Sigmoid colon (tissue), 4 donors: Measurements from ENCODE around the gene SPI1.

Experiments used
- CTCF ChIP-seq, 4 experiments: fragments of 450-650 bp in 3 of 4; fragments of 200-600 bp in 1 of 4; IDR thresholded peaks; one replicate each; pipeline ENCODE4 v1.5.1; 2016 to 2019; ENCODE audit warnings: antibody characterized with exemption in 4 of 4, mild to moderate bottlenecking in 3 of 4, moderate library complexity in 2 of 4
- EP300 ChIP-seq, 4 donors: sonication (generic); formaldehyde crosslinking; IDR thresholded peaks; one replicate each; pipeline ENCODE4 v1.6.1; 2017; ENCODE audit warnings: antibody characterized with exemption in 4 of 4

- TF ChIP-seq CTCF (IDR thresholded peaks at IDR 0.05): no peak
- TF ChIP-seq EP300 (IDR thresholded peaks at IDR 0.05): no peak
Measured at GRCh38 chr11:47372422-47372821, 5.9 kb downstream of the SPI1 start.
